Endothelial cell of umbilical vein (primary cell): ENCODE data around the gene DCC. TPM values are rescaled to one million over a fixed set of nuclear protein-coding genes. Genes with fewer than 3 reads are reported as not detected.

Source experiments
- BruUV-seq: library from RNA; stranded (reverse); fragments of 400-500 nt; replicated peaks from 2 replicates; lab custom pipeline; 2021; lab: Mats Ljungman, UMichigan
- CTCF ChIA-PET: fragments of 300-600, 350-600 bp; sonication (Branson Sonifier 250); formaldehyde crosslinking; loops from one replicate; lab custom pipeline; 2021; ENCODE audit warnings: antibody characterized with exemption, inconsistent platforms; lab: Charles Lee
- POLR2A ChIA-PET: fragments of 300-600, 350-600 bp; sonication (Branson Sonifier 250); formaldehyde crosslinking; loops from one replicate; lab custom pipeline; 2021; ENCODE audit warnings: antibody characterized with exemption, inconsistent platforms; lab: Charles Lee
- DNase-seq: peaks from one replicate; pipeline ENCODE4 v3.0.0-alpha.2; 2011; ENCODE audit warnings: low read depth, low spot score
- FAIRE-seq: peaks from 2 replicates; lab custom pipeline; 2011; peaks lifted over from hg19 to GRCh38; lab: Jason Lieb, UNC
- H2AFZ ChIP-seq: 2 replicates; pipeline ENCODE4 v1.6.0; 2012; ENCODE audit warnings: low read depth, low read length, control low read depth, inconsistent platforms
- H3K27ac ChIP-seq: 2 replicates; pipeline ENCODE4 v1.5.1; 2011; ENCODE audit warnings: low read depth, mild to moderate bottlenecking, control low read depth, low read length, moderate library complexity; ENCODE audit not compliant: insufficient read depth
- H3K27me3 ChIP-seq, 2 experiments: 2 replicates each; pipeline versions ENCODE4 v1.6.0 to v1.6.1; 2011; ENCODE audit warnings: low read length in 2 of 2, mixed read lengths in 1 of 2; ENCODE audit not compliant: control insufficient read depth in 2 of 2, insufficient read depth in 2 of 2
- H3K36me3 ChIP-seq, 2 experiments: 2 replicates in 1 of 2; 3 replicates in 1 of 2; pipeline ENCODE4 v1.5.1; 2011; ENCODE audit warnings: low read length in 2 of 2, mild to moderate bottlenecking in 1 of 2, moderate library complexity in 1 of 2; ENCODE audit not compliant: control insufficient read depth in 2 of 2, insufficient read depth in 2 of 2; ENCODE audit errors: extremely low read depth in 1 of 2
- H3K4me1 ChIP-seq: 3 replicates; pipeline ENCODE4 v1.5.1; 2011; ENCODE audit warnings: mild to moderate bottlenecking, low read length; ENCODE audit not compliant: control insufficient read depth, insufficient read depth; ENCODE audit errors: extremely low read depth
- H3K4me2 ChIP-seq: 2 replicates; pipeline ENCODE4 v1.6.1; 2011; ENCODE audit warnings: low read length, control low read depth, mixed read lengths; ENCODE audit not compliant: insufficient read depth
- H3K4me3 ChIP-seq, 3 experiments: fragments of 200-600 bp in 1 of 3; sonication (generic), shearing (Covaris generic) in 1 of 3; replicated peaks in 1 of 3; 2 replicates each; pipeline ENCODE4 v1.5.1; 2011 to 2016; ENCODE audit warnings: control low read depth in 3 of 3, low read length in 3 of 3, mild to moderate bottlenecking in 2 of 3, inconsistent platforms in 1 of 3, low read depth in 1 of 3, moderate library complexity in 1 of 3; ENCODE audit not compliant: insufficient read depth in 1 of 3
- H3K79me2 ChIP-seq: 2 replicates; pipeline ENCODE4 v1.6.0; 2012; ENCODE audit warnings: low read length, inconsistent platforms; ENCODE audit not compliant: control insufficient read depth, insufficient read depth
- H3K9ac ChIP-seq: replicated peaks from 2 replicates; pipeline ENCODE3; 2011; ENCODE audit warnings: low read length, control low read depth; ENCODE audit not compliant: insufficient read depth; ENCODE audit errors: extremely low read depth
- H3K9me1 ChIP-seq: replicated peaks from 3 replicates; pipeline ENCODE4 v1.6.0; 2011; ENCODE audit warnings: mild to moderate bottlenecking, low read length; ENCODE audit not compliant: control insufficient read depth, insufficient read depth; ENCODE audit errors: extremely low read depth
- H3K9me3 ChIP-seq: replicated peaks from 2 replicates; pipeline ENCODE4 v1.5.1; 2012; ENCODE audit warnings: low read length, inconsistent platforms; ENCODE audit not compliant: control insufficient read depth, insufficient read depth
- H4K20me1 ChIP-seq: replicated peaks from 2 replicates; pipeline ENCODE3; 2011; ENCODE audit warnings: mild to moderate bottlenecking, low read length; ENCODE audit not compliant: control insufficient read depth, insufficient read depth; ENCODE audit errors: extremely low read depth
- CTCF ChIP-seq, 2 donors: IDR thresholded peaks; 1 replicate in 1 of 2; 2 replicates in 1 of 2; pipeline ENCODE4 v1.5.1; 2011; ENCODE audit warnings: low read length in 2 of 2, mild to moderate bottlenecking in 2 of 2, moderate library complexity in 2 of 2, control low read depth in 1 of 2, inconsistent platforms in 1 of 2, low read depth in 1 of 2; ENCODE audit not compliant: insufficient read depth in 1 of 2; ENCODE audit errors: extremely low read depth in 1 of 2
- EZH2 ChIP-seq: IDR thresholded peaks from 2 replicates; pipeline ENCODE4 v1.6.1; 2012; ENCODE audit warnings: borderline replicate concordance, low read depth, mild to moderate bottlenecking, moderate library complexity, low read length, inconsistent platforms; ENCODE audit not compliant: severe bottlenecking
- FOS ChIP-seq: IDR thresholded peaks from 2 replicates; pipeline ENCODE4 v1.6.1; 2011; ENCODE audit warnings: mild to moderate bottlenecking, low read length, moderate library complexity, borderline replicate concordance; ENCODE audit not compliant: insufficient read depth
- GATA2 ChIP-seq: IDR thresholded peaks from 2 replicates; pipeline ENCODE4 v1.7.0; 2011; ENCODE audit warnings: low read depth, mild to moderate bottlenecking, moderate library complexity, mixed read lengths, low read length; ENCODE audit not compliant: insufficient read length, insufficient read depth
- JUN ChIP-seq: IDR thresholded peaks from 2 replicates; pipeline ENCODE4 v1.6.1; 2011; ENCODE audit warnings: borderline replicate concordance, low read depth; ENCODE audit not compliant: insufficient read length, insufficient read depth
- MYC ChIP-seq: IDR thresholded peaks from one replicate; pipeline ENCODE4 v1.6.1; 2011; ENCODE audit warnings: mild to moderate bottlenecking, low read depth, low read length
- POLR2A ChIP-seq: IDR thresholded peaks from 2 replicates; pipeline ENCODE4 v1.6.1; 2012; ENCODE audit warnings: low read depth, mild to moderate bottlenecking, control low read depth, low read length
- POLR2AphosphoS5 ChIP-seq: IDR thresholded peaks from 2 replicates; pipeline ENCODE4 v1.6.1; 2012; ENCODE audit warnings: low read depth, mild to moderate bottlenecking, control low read depth, low read length, moderate library complexity; ENCODE audit not compliant: insufficient read depth
- dilution Hi-C: fragments of 300-500 bp; cut with MboI; formaldehyde crosslinking; loops from one replicate; pipeline ENCODE4 v1.15.0; 2019; ENCODE audit warnings: low sequenced_read_pairs; ENCODE audit not compliant: extremely low pct_ligation_motif_present
- intact Hi-C: fragments of 100-400 bp; cut with micrococcal nuclease; formaldehyde crosslinking; loops from one replicate; pipeline ENCODE4 v1.10.0; 2022
- polyA plus RNA-seq, 4 experiments: library from polyadenylated mRNA; depleted of rRNA in 3 of 4; stranded (reverse) in 3 of 4; unstranded in 1 of 4; fragments of >200 nt; gene quantifications; 2 replicates each; pipeline versions ENCODE4 v1.2.1 to v1.2.3, GENCODE V29; 2011 to 2012; ENCODE audit warnings: missing spikeins in 1 of 4
- total RNA-seq: library from RNA; stranded (reverse); gene quantifications from 2 replicates; pipeline ENCODE4 v1.2.3, GENCODE V29; 2021

The DCC gene
- total and polyA plus RNA-seq, 2 donors (not counting 3 experiments of a cell fraction or from before 2014, with no cell fraction given): not detected

GRCh38 chr18:52615943-52616342 is 275.9 kb downstream of the DCC start:
- POLR2A ChIA-PET: no interaction called here
- H3K4me3 ChIP-seq: no peak overlapping the region
- no peaks in the 10 kb centered on the region for H3K79me2 ChIP-seq
- H3K36me3 ChIP-seq: no peaks in the 10 kb centered on the region
- H3K9me3 ChIP-seq: no peaks in the 10 kb centered on the region
- no peak overlapping the region for H3K9ac ChIP-seq
- dilution Hi-C loops (no loop called here), intact Hi-C loops (no loop called here)
- no peak for TF ChIP-seq JUN
- TF ChIP-seq GATA2: no peak
- TF ChIP-seq CTCF (IDR thresholded peaks at IDR 0.05; ENCODE audit: extremely low read depth in 1 of 2, insufficient read depth in 1 of 2, low read depth in 1 of 2, low read length in 2 of 2): no peak
- no peak for TF ChIP-seq EZH2
- TF ChIP-seq POLR2A: no peak
- no peak for TF ChIP-seq MYC
- TF ChIP-seq FOS: no peak
- TF ChIP-seq POLR2AphosphoS5: no peak
- no peaks in the 10 kb centered on the region for H3K27me3 ChIP-seq
- H2AFZ ChIP-seq: no peak overlapping the region
- BruUV-seq: no TSS peak
- H3K9me1 ChIP-seq: no peaks in the 10 kb centered on the region
- DNase-seq (no peak), FAIRE-seq (no peak)
- H4K20me1 ChIP-seq: no peaks in the 10 kb centered on the region
- H3K4me2 ChIP-seq: no peak overlapping the region
- CTCF ChIA-PET: no interaction called here
- no peak overlapping the region for H3K27ac ChIP-seq
- H3K4me1 ChIP-seq: no peaks in the 10 kb centered on the region
